ENCODE results near the gene CEACAM18. TPM values are rescaled to one million over a fixed set of nuclear protein-coding genes. Genes with fewer than 3 reads are reported as not detected.
"Not testable (repeated sequence)": the region's sequence is repeated elsewhere in the genome, so short reads cannot be mapped to it uniquely, and the experiment has no call there.

Gene CEACAM18
- total RNA-seq, 1 donor from 2014 or later, result not detected

GRCh38 chr19:51439021-51439465 is 39.3 kb upstream of the CEACAM18 start:
- Mint-ChIP-seq H3K27me3 (ENCODE audit: unreplicated experiment) (peaks cover 5% of the 10 kb centered on the region), H3K4me3 (ENCODE audit: unreplicated experiment) (no peak overlapping the region), H3K27ac (ENCODE audit: unreplicated experiment) (no peak overlapping the region), H3K4me1 (ENCODE audit: unreplicated experiment) (peaks cover 26% of the 10 kb centered on the region), H3K9me3 (ENCODE audit: unreplicated experiment) (no peaks in the 10 kb centered on the region), H3K36me3 (ENCODE audit: low read depth, unreplicated experiment) (no peaks in the 10 kb centered on the region)
- DNase-seq (ENCODE audit: low spot score), result no peak
- TF ChIP-seq CTCF (IDR thresholded peaks at IDR 0.05; ENCODE audit: unreplicated experiment), result no peak

- H3K27ac Mint-ChIP-seq (ENCODE audit: unreplicated experiment), result peak overlapping the region; percentile 37
- H3K4me1 Mint-ChIP-seq (ENCODE audit: unreplicated experiment), result peaks cover 26% of the 10 kb centered on the region
- H3K4me3 Mint-ChIP-seq (ENCODE audit: unreplicated experiment), result no peak overlapping the region
- no peaks in the 10 kb centered on the region for H3K36me3 Mint-ChIP-seq (ENCODE audit: low read depth, unreplicated experiment)
- peaks cover 5% of the 10 kb centered on the region for H3K27me3 Mint-ChIP-seq (ENCODE audit: unreplicated experiment)
- no peak for DNase-seq (ENCODE audit: low spot score)
- TF ChIP-seq CTCF (IDR thresholded peaks at IDR 0.05; ENCODE audit: unreplicated experiment), result no peak
- H3K9me3 Mint-ChIP-seq (ENCODE audit: unreplicated experiment), result no peaks in the 10 kb centered on the region
These were observed 38.3 kb upstream of the CEACAM18 start for GRCh38 chr19:51440052-51440451.

- Mint-ChIP-seq H3K4me3 (ENCODE audit: unreplicated experiment) (peak overlapping the region; percentile 54), H3K27ac (ENCODE audit: unreplicated experiment) (peak overlapping the region; percentile 93)
These were observed 37.4 kb upstream of the CEACAM18 start for GRCh38 chr19:51440846-51441409.

GRCh38 chr19:51441410-51442390 is 36.6 kb upstream of the CEACAM18 start:
- H3K27ac Mint-ChIP-seq (ENCODE audit: unreplicated experiment), result peak overlapping the region; percentile 93
- H3K27me3 Mint-ChIP-seq (ENCODE audit: unreplicated experiment), result peaks cover 5% of the 10 kb centered on the region
- H3K4me3 Mint-ChIP-seq (ENCODE audit: unreplicated experiment), result peak overlapping the region; percentile 54
- H3K36me3 Mint-ChIP-seq (ENCODE audit: low read depth, unreplicated experiment), result peaks cover 1% of the 10 kb centered on the region
- H3K4me1 Mint-ChIP-seq (ENCODE audit: unreplicated experiment), result peaks cover 26% of the 10 kb centered on the region
- DNase-seq (ENCODE audit: low spot score), result peak; percentile 46
- TF ChIP-seq CTCF (IDR thresholded peaks at IDR 0.05; ENCODE audit: unreplicated experiment), result no peak
- H3K9me3 Mint-ChIP-seq (ENCODE audit: unreplicated experiment), result peaks cover 3% of the 10 kb centered on the region

More at GRCh38 chr19:51440846-51441409, 37.4 kb upstream of the CEACAM18 start:
- Mint-ChIP-seq H3K4me1 (ENCODE audit: unreplicated experiment) (peaks cover 26% of the 10 kb centered on the region), H3K9me3 (ENCODE audit: unreplicated experiment) (no peaks in the 10 kb centered on the region), H3K36me3 (ENCODE audit: low read depth, unreplicated experiment) (no peaks in the 10 kb centered on the region), H3K27me3 (ENCODE audit: unreplicated experiment) (peaks cover 5% of the 10 kb centered on the region)
- no peak for TF ChIP-seq CTCF (IDR thresholded peaks at IDR 0.05; ENCODE audit: unreplicated experiment)
- no peak for DNase-seq (ENCODE audit: low spot score)

GRCh38 chr19:51447510-51447909 is 30.8 kb upstream of the CEACAM18 start:
- not testable (repeated sequence) for H3K4me3 Mint-ChIP-seq (ENCODE audit: unreplicated experiment); H3K36me3 Mint-ChIP-seq (ENCODE audit: low read depth, unreplicated experiment); H3K4me1 Mint-ChIP-seq (ENCODE audit: unreplicated experiment); H3K27me3 Mint-ChIP-seq (ENCODE audit: unreplicated experiment); H3K27ac Mint-ChIP-seq (ENCODE audit: unreplicated experiment); H3K9me3 Mint-ChIP-seq (ENCODE audit: unreplicated experiment); DNase-seq (ENCODE audit: low spot score)
